ENCODE measurements around the gene IGFL4. TPM values are rescaled to one million over a fixed set of nuclear protein-coding genes. Genes with fewer than 3 reads are reported as not detected.

The IGFL4 gene
- total and polyA plus RNA-seq, 9 of the 15 experiments (the other 6 are each of a cell fraction or from before 2014, with no cell fraction given), result not detected

- TF ChIP-seq ZNF280B (CRISPR knock-in tag; IDR thresholded peaks at IDR 0.05) (peak; percentile 63; the same call in 1 of the 2 replicates), POLR2H (tag; IDR thresholded peaks at IDR 0.05; ENCODE audit: low read depth) (no peak), ZNF408 (CRISPR knock-in tag; IDR thresholded peaks at IDR 0.05; ENCODE audit: low read depth) (no peak), ZNF140 (CRISPR knock-in tag; IDR thresholded peaks at IDR 0.05) (no peak), ZBTB40 (IDR thresholded peaks at IDR 0.05) (no peak), ZBTB40 (CRISPR knock-in tag; IDR thresholded peaks at IDR 0.05) (no peak), ATF1 (CRISPR knock-in tag; IDR thresholded peaks at IDR 0.05) (no peak), ATF1 (tag; IDR thresholded peaks at IDR 0.05) (no peak), ZNF436 (CRISPR knock-in tag; IDR thresholded peaks at IDR 0.05) (no peak), ZNF316 (IDR thresholded peaks at IDR 0.05) (no peak), TRIM28 (IDR thresholded peaks at IDR 0.05) (peak; percentile 82), STAG1 (CRISPR knock-in tag; IDR thresholded peaks at IDR 0.05; ENCODE audit: borderline replicate concordance) (no peak), RBBP5 (IDR thresholded peaks at IDR 0.05; ENCODE audit: borderline replicate concordance, insufficient read depth, low read length, poor library complexity, severe bottlenecking) (no peak), GATAD2A (IDR thresholded peaks at IDR 0.05) (no peak), RFX5 (IDR thresholded peaks at IDR 0.05; ENCODE audit: low read depth, low read length) (no peak), FOXJ3 (CRISPR knock-in tag; IDR thresholded peaks at IDR 0.05) (no peak), PHF20 (IDR thresholded peaks at IDR 0.05; ENCODE audit: partially characterized antibody) (no peak), NFXL1 (CRISPR knock-in tag; IDR thresholded peaks at IDR 0.05) (no peak), MCM5 (IDR thresholded peaks at IDR 0.05; ENCODE audit: low read depth) (no peak)
Measured at GRCh38 chr19:46085888-46086287, 45.1 kb upstream of the IGFL4 start (continued).
